A673 (cell line): ENCODE data around the gene C19orf53.

Source experiments
- EZH2 ChIP-seq: fragments of 200-600 bp; sonication (generic); IDR thresholded peaks from 2 replicates; pipeline ENCODE4 v1.6.1; 2017; ENCODE audit warnings: borderline replicate concordance, low read depth, mild to moderate bottlenecking, mixed read lengths, antibody characterized with exemption, low read length; ENCODE audit not compliant: poor library complexity, severe bottlenecking
- TF ChIP-seq, protein P1 (sequence below): fragments of 300-800, 200-600 bp; sonication (generic); conservative IDR thresholded peaks from 2 replicates; pipeline ENCODE4 v1.5.1; 2017; ENCODE audit warnings: low read depth, mild to moderate bottlenecking, antibody characterized with exemption, low read length, moderate library complexity, mixed read lengths

- TF ChIP-seq, protein P1, sequence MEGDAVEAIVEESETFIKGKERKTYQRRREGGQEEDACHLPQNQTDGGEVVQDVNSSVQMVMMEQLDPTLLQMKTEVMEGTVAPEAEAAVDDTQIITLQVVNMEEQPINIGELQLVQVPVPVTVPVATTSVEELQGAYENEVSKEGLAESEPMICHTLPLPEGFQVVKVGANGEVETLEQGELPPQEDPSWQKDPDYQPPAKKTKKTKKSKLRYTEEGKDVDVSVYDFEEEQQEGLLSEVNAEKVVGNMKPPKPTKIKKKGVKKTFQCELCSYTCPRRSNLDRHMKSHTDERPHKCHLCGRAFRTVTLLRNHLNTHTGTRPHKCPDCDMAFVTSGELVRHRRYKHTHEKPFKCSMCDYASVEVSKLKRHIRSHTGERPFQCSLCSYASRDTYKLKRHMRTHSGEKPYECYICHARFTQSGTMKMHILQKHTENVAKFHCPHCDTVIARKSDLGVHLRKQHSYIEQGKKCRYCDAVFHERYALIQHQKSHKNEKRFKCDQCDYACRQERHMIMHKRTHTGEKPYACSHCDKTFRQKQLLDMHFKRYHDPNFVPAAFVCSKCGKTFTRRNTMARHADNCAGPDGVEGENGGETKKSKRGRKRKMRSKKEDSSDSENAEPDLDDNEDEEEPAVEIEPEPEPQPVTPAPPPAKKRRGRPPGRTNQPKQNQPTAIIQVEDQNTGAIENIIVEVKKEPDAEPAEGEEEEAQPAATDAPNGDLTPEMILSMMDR, result no peak
- no peak for TF ChIP-seq EZH2
Observed at GRCh38 chr19:13817615-13818371, 43.5 kb downstream of the C19orf53 start.
